ENCODE results near the gene LAMA3. TPM values are rescaled to one million over a fixed set of nuclear protein-coding genes. Genes with fewer than 3 reads are reported as not detected.

The LAMA3 gene
- total and polyA plus RNA-seq, 4 donors, result 0.26 to 3.9 (median 0.37) TPM

GRCh38 chr18:23845988-23846630, 156.9 kb downstream of the LAMA3 start:
- no peak overlapping the region for H3K4me3 ChIP-seq (ENCODE audit: low read depth in 1 of 3, low read length in 3 of 3)
- no peaks in the 10 kb centered on the region for H3K36me3 ChIP-seq (ENCODE audit: control insufficient read depth in 4 of 4, insufficient read depth in 3 of 4, low read depth in 1 of 4, low read length in 3 of 4)
- WGBS, result 93% methylated on average over 15 of the region's 15 CpGs
- no peak for TF ChIP-seq MAX (IDR thresholded peaks at IDR 0.05)
- TF ChIP-seq NR2F2 (IDR thresholded peaks at IDR 0.05), result no peak
- no peak for TF ChIP-seq HNF4G (IDR thresholded peaks at IDR 0.05)
- TF ChIP-seq JUND (IDR thresholded peaks at IDR 0.05), result no peak
- H3K4me1 ChIP-seq (ENCODE audit: control insufficient read depth in 4 of 4, insufficient read depth in 4 of 4, low read length in 3 of 4), result peaks cover 0 to 5% (median 2%) of the 10 kb centered on the region in 4 donors
- no peaks in the 10 kb centered on the region for H3K9me3 ChIP-seq (ENCODE audit: control insufficient read depth in 4 of 4, low read length in 3 of 4)
- H3K27ac ChIP-seq (ENCODE audit: low read depth in 1 of 2, low read length in 2 of 2), result no peak overlapping the region
- DNase-seq (ENCODE audit: low spot score), result no peak
- no peak overlapping the region for H3K9ac ChIP-seq (ENCODE audit: low read depth in 1 of 2, low read length in 2 of 2)
- no peaks in the 10 kb centered on the region for H3K27me3 ChIP-seq (ENCODE audit: control insufficient read depth in 4 of 4, insufficient read depth in 4 of 4, low read length in 3 of 4)

GRCh38 chr18:23847321-23847986, 158.2 kb downstream of the LAMA3 start:
- no peak overlapping the region for H3K4me3 ChIP-seq (ENCODE audit: low read depth in 1 of 3, low read length in 3 of 3)
- TF ChIP-seq HNF4G (IDR thresholded peaks at IDR 0.05), result peak; percentile 18
- TF ChIP-seq TAF1 (conservative IDR thresholded peaks at IDR 0.05), result no peak
- no peak for TF ChIP-seq FOXA1 (IDR thresholded peaks at IDR 0.05)
- TF ChIP-seq FOXA2 (IDR thresholded peaks at IDR 0.05), result no peak
- TF ChIP-seq YY1 (IDR thresholded peaks at IDR 0.05), result no peak
- TF ChIP-seq RXRA (IDR thresholded peaks at IDR 0.05), result peak in 1 of 2 donors; percentile 5
- no peak for TF ChIP-seq GABPA (IDR thresholded peaks at IDR 0.05 in 1 of 2, conservative IDR thresholded peaks at IDR 0.05 in 1 of 2)
- no peak for TF ChIP-seq CTCF (IDR thresholded peaks at IDR 0.05; ENCODE audit: low read depth, low read length, missing input control)
- no peak for TF ChIP-seq JUND (IDR thresholded peaks at IDR 0.05)
- TF ChIP-seq ATF3 (IDR thresholded peaks at IDR 0.05), result no peak
- no peak for TF ChIP-seq EGR1 (IDR thresholded peaks at IDR 0.05; ENCODE audit: low read depth in 2 of 2)
- TF ChIP-seq MAX (IDR thresholded peaks at IDR 0.05), result no peak
- peak; percentile 43 to 60 for TF ChIP-seq HNF4A (conservative IDR thresholded peaks at IDR 0.05)
- TF ChIP-seq NR2F2 (IDR thresholded peaks at IDR 0.05), result no peak
- TF ChIP-seq RAD21 (IDR thresholded peaks at IDR 0.05), result no peak
- TF ChIP-seq SP1 (IDR thresholded peaks at IDR 0.05), result peak; percentile 42
- 88% methylated on average over 19 of the region's 19 CpGs for WGBS
- DNase-seq (ENCODE audit: low spot score), result no peak
- peaks cover 2 to 13% (median 9%) of the 10 kb centered on the region in 4 donors for H3K4me1 ChIP-seq (ENCODE audit: control insufficient read depth in 4 of 4, insufficient read depth in 4 of 4, low read length in 3 of 4)
- H3K27me3 ChIP-seq (ENCODE audit: control insufficient read depth in 4 of 4, insufficient read depth in 4 of 4, low read length in 3 of 4), result no peaks in the 10 kb centered on the region
- H3K9ac ChIP-seq (ENCODE audit: low read depth in 1 of 2, low read length in 2 of 2), result no peak overlapping the region
- no peaks in the 10 kb centered on the region for H3K36me3 ChIP-seq (ENCODE audit: control insufficient read depth in 4 of 4, insufficient read depth in 3 of 4, low read depth in 1 of 4, low read length in 3 of 4)
- H3K27ac ChIP-seq (ENCODE audit: low read depth in 1 of 2, low read length in 2 of 2), result no peak overlapping the region
- no peaks in the 10 kb centered on the region for H3K9me3 ChIP-seq (ENCODE audit: control insufficient read depth in 4 of 4, low read length in 3 of 4)
